Keratinocyte (primary cell): ENCODE measurements around the gene ZNF346. TPM values are rescaled to one million over a fixed set of nuclear protein-coding genes. Genes with fewer than 3 reads are reported as not detected.

Experiments
- DNase-seq: peaks from one replicate; pipeline ENCODE4 v3.0.0-alpha.2; 2011; ENCODE audit warnings: low read depth, missing footprints, low spot score
- FAIRE-seq: peaks from 2 replicates; lab custom pipeline; 2011; peaks lifted over from hg19 to GRCh38; lab: Jason Lieb, UNC
- H2AFZ ChIP-seq: 2 replicates; pipeline ENCODE4 v1.6.0; 2012; ENCODE audit warnings: low read length, control low read depth, inconsistent platforms; ENCODE audit not compliant: control insufficient read depth
- H3K27ac ChIP-seq: 2 replicates; pipeline ENCODE4 v1.5.1; 2011; ENCODE audit warnings: low read length; ENCODE audit not compliant: control insufficient read depth, insufficient read depth
- H3K27me3 ChIP-seq: 3 replicates; pipeline ENCODE4 v1.6.0; 2011; ENCODE audit warnings: low read length; ENCODE audit not compliant: control insufficient read depth, insufficient read depth; ENCODE audit errors: extremely low read depth
- H3K36me3 ChIP-seq, 2 experiments: 2 replicates in 1 of 2; 3 replicates in 1 of 2; pipeline ENCODE4 v1.5.1; 2011; ENCODE audit warnings: low read length in 2 of 2, mild to moderate bottlenecking in 1 of 2; ENCODE audit not compliant: control insufficient read depth in 2 of 2, insufficient read depth in 2 of 2; ENCODE audit errors: extremely low read depth in 1 of 2
- H3K4me1 ChIP-seq: 3 replicates; pipeline ENCODE4 v1.5.1; 2011; ENCODE audit warnings: low read length; ENCODE audit not compliant: control insufficient read depth, insufficient read depth; ENCODE audit errors: extremely low read depth
- H3K4me2 ChIP-seq: 3 replicates; pipeline ENCODE4 v1.6.0; 2011; ENCODE audit warnings: low read depth, low read length; ENCODE audit not compliant: control insufficient read depth, insufficient read depth; ENCODE audit errors: extremely low read depth
- H3K4me3 ChIP-seq, 3 experiments: fragments of 200-600 bp in 1 of 3; sonication (generic) in 1 of 3; 2 replicates in 2 of 3; 3 replicates in 1 of 3; pipeline ENCODE4 v1.5.1; 2011 to 2016; ENCODE audit warnings: low read length in 3 of 3, mild to moderate bottlenecking in 3 of 3, control low read depth in 2 of 3, inconsistent platforms in 1 of 3, low read depth in 1 of 3, mixed read lengths in 1 of 3, mixed run types in 1 of 3, moderate library complexity in 1 of 3; ENCODE audit not compliant: control insufficient read depth in 2 of 3, insufficient read depth in 2 of 3; ENCODE audit errors: extremely low read depth in 1 of 3
- H3K79me2 ChIP-seq: 2 replicates; pipeline ENCODE4 v1.6.0; 2012; ENCODE audit warnings: low read length; ENCODE audit not compliant: control insufficient read depth, insufficient read depth
- H3K9ac ChIP-seq: 3 replicates; pipeline ENCODE4 v1.6.0; 2011; ENCODE audit warnings: low read length; ENCODE audit not compliant: control insufficient read depth, insufficient read depth; ENCODE audit errors: extremely low read depth
- H3K9me1 ChIP-seq: 3 replicates; pipeline ENCODE4 v1.6.0; 2011; ENCODE audit warnings: low read length; ENCODE audit not compliant: control insufficient read depth, insufficient read depth; ENCODE audit errors: extremely low read depth
- H3K9me3 ChIP-seq: 2 replicates; pipeline ENCODE4 v1.5.1; 2012; ENCODE audit warnings: low read depth, low read length; ENCODE audit not compliant: control insufficient read depth
- H4K20me1 ChIP-seq: 3 replicates; pipeline ENCODE4 v1.6.0; 2011; ENCODE audit warnings: low read length; ENCODE audit not compliant: control insufficient read depth, insufficient read depth; ENCODE audit errors: extremely low read depth
- EZH2 ChIP-seq: IDR thresholded peaks from one replicate; pipeline ENCODE4 v1.6.1; 2012; ENCODE audit warnings: inconsistent platforms, mild to moderate bottlenecking, low read length, moderate library complexity
- dilution Hi-C: fragments of 300-500 bp; cut with MboI; formaldehyde crosslinking; loops from one replicate; pipeline ENCODE4 v1.7.0; 2020; ENCODE audit warnings: low sequenced_read_pairs; ENCODE audit not compliant: extremely low pct_ligation_motif_present
- polyA plus RNA-seq, 5 experiments: library from polyadenylated mRNA; depleted of rRNA in 3 of 5; stranded (reverse) in 3 of 5; stranded (forward) in 1 of 5; unstranded in 1 of 5; fragments of >200 nt; gene quantifications; 1 replicate in 1 of 5; 2 replicates in 3 of 5; 3 replicates in 1 of 5; pipeline versions ENCODE4 v1.2.1 to v1.2.3, GENCODE V29; 2011 to 2012; ENCODE audit warnings: missing spikeins in 2 of 5, low read depth in 1 of 5, low replicate concordance in 1 of 5
- TF ChIP-seq, protein P1 (sequence below), 3 experiments: IDR thresholded peaks in 1 of 3; conservative IDR thresholded peaks in 1 of 3; optimal IDR thresholded peaks in 1 of 3; 2 replicates in 2 of 3; 3 replicates in 1 of 3; pipeline versions ENCODE3 to v1.5.1; 2011; ENCODE audit warnings: low read length in 3 of 3, mild to moderate bottlenecking in 3 of 3, moderate library complexity in 2 of 3, control low read depth in 1 of 3, inconsistent platforms in 1 of 3; ENCODE audit not compliant: insufficient read depth in 2 of 3; ENCODE audit errors: extremely low read depth in 1 of 3

ZNF346 gene
- polyA plus RNA-seq, 1 donor (not counting 4 experiments of a cell fraction or from before 2014, with no cell fraction given): 9.5 TPM

DNA sequence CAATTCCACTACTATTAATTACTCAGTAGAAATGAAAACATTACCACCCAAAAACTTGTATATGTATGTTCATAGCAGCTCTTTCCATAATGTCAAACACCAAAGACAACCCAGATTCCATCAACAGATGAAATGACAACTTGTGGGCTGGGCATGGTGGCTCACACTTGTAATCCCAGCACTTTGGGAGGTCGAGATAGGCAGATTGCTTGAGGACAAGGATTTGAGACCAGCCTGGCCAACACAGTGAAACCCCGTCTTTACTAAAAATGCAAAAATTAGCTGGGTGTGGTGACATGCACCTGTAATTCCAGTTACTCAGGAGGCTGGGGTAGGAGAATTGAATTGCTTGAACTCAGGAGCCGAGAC lies 27.4 kb upstream of the ZNF346 start:
- peaks cover 12% of the 10 kb centered on the region for H3K4me1 ChIP-seq
- FAIRE-seq: no peak
- H3K36me3 ChIP-seq: no peaks in the 10 kb centered on the region
- H3K27ac ChIP-seq: peak overlapping the region; percentile 36
- no peak overlapping the region for H3K4me2 ChIP-seq
- no peak overlapping the region for H3K9ac ChIP-seq
- H4K20me1 ChIP-seq: peaks cover 25% of the 10 kb centered on the region
- DNase-seq: no peak
- no peak overlapping the region for H2AFZ ChIP-seq
- H3K9me3 ChIP-seq: no peaks in the 10 kb centered on the region
- no peaks in the 10 kb centered on the region for H3K27me3 ChIP-seq
- H3K9me1 ChIP-seq: no peaks in the 10 kb centered on the region
- dilution Hi-C loops: no loop called here
- TF ChIP-seq EZH2: no peak
- TF ChIP-seq, protein P1, sequence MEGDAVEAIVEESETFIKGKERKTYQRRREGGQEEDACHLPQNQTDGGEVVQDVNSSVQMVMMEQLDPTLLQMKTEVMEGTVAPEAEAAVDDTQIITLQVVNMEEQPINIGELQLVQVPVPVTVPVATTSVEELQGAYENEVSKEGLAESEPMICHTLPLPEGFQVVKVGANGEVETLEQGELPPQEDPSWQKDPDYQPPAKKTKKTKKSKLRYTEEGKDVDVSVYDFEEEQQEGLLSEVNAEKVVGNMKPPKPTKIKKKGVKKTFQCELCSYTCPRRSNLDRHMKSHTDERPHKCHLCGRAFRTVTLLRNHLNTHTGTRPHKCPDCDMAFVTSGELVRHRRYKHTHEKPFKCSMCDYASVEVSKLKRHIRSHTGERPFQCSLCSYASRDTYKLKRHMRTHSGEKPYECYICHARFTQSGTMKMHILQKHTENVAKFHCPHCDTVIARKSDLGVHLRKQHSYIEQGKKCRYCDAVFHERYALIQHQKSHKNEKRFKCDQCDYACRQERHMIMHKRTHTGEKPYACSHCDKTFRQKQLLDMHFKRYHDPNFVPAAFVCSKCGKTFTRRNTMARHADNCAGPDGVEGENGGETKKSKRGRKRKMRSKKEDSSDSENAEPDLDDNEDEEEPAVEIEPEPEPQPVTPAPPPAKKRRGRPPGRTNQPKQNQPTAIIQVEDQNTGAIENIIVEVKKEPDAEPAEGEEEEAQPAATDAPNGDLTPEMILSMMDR (optimal IDR thresholded peaks at IDR 0.05 in 1 of 3, IDR thresholded peaks at IDR 0.05 in 1 of 3, conservative IDR thresholded peaks at IDR 0.05 in 1 of 3; ENCODE audit: extremely low read depth in 1 of 3, insufficient read depth in 2 of 3, low read length in 3 of 3): no peak
- H3K79me2 ChIP-seq: peaks cover 96% of the 10 kb centered on the region
- no peak overlapping the region for H3K4me3 ChIP-seq

DNA sequence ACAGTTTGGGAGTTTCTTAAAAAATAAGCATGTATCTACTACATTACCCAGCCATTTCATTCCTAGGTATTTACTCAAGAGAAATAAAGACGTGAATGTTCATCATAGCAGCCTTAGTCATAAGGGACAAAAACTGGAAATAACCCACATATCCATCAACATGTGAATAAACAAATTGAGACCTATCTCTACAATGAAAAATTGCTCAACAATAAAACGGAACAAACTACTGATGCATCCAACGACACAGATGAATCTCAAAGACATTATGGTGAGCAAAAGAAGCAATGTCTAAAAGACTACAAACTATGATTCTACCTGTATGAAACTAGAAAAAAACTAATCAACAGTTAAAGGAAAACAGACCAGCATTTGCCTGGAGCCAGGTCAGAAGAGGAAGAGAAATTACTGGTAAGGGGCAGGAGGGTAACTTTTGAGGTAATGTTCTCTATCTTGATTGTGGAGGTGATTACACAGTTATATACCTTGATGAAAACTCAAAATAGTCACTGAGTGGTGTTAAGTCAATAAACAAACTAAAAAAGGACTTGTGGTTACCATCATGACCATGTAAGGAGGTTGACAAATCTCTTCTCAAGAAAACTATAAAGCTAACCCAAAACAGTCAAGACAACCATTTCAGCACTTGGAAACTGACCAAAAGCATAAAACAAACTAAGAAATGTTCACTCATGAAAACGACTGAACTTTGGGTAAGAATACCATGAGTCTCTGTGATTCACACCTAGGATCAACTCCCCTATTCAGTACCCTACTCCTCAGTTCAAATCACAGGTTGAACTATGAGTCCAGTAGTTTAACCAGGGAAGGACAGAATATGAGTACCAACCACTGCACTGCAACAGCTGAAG lies 26.4 kb upstream of the ZNF346 start:
- H3K27me3 ChIP-seq: no peaks in the 10 kb centered on the region
- H3K36me3 ChIP-seq: no peaks in the 10 kb centered on the region
- H3K27ac ChIP-seq: peak overlapping the region; percentile 38
- no peak overlapping the region for H3K4me3 ChIP-seq
- no peak for DNase-seq
- H3K4me2 ChIP-seq: no peak overlapping the region
- peaks cover 98% of the 10 kb centered on the region for H3K79me2 ChIP-seq
- H3K9ac ChIP-seq: no peak overlapping the region
- FAIRE-seq: no peak
- TF ChIP-seq, protein P1 (optimal IDR thresholded peaks at IDR 0.05 in 1 of 3, IDR thresholded peaks at IDR 0.05 in 1 of 3, conservative IDR thresholded peaks at IDR 0.05 in 1 of 3; ENCODE audit: extremely low read depth in 1 of 3, insufficient read depth in 2 of 3, low read length in 3 of 3): no peak
- TF ChIP-seq EZH2: no peak
- peaks cover 12% of the 10 kb centered on the region for H3K4me1 ChIP-seq
- dilution Hi-C loops: no loop called here
- H4K20me1 ChIP-seq: peaks cover 25% of the 10 kb centered on the region
- H2AFZ ChIP-seq: no peak overlapping the region
- H3K9me3 ChIP-seq: no peaks in the 10 kb centered on the region
- no peaks in the 10 kb centered on the region for H3K9me1 ChIP-seq
